ENCODE data around the gene DUSP10.

Gene DUSP10

GRCh38 chr1:221693087-221693486 is 48.8 kb downstream of the DUSP10 start:
- POLR2A ChIA-PET = no interaction called here

DNA sequence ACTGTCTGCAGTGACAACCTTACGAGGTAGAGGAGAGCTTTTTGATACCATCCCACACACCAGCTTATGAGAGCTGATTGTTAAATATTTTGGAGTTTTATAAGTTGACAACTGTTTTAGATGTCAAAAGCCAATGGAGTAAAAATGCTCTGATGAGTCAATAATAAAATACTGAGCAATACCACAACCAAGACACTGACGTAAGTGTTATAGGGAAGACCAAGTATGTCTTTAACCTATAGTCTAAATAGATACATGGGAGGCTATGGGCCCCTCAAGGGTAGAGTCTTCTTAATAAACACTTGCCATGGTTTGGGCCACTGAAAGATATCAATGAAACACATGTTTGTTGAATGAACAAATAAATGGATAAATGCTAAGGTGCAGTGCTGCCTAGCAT is 49.2 kb downstream of the DUSP10 start:
- no peak for DNase-seq (ENCODE audit: low read depth, low spot score)
- H3K4me3 ChIP-seq (ENCODE audit: low read depth, low read length) = no peak overlapping the region
- ChIA-PET POLR2A (no interaction called here), CTCF (no interaction called here)
- TF ChIP-seq, protein P1, sequence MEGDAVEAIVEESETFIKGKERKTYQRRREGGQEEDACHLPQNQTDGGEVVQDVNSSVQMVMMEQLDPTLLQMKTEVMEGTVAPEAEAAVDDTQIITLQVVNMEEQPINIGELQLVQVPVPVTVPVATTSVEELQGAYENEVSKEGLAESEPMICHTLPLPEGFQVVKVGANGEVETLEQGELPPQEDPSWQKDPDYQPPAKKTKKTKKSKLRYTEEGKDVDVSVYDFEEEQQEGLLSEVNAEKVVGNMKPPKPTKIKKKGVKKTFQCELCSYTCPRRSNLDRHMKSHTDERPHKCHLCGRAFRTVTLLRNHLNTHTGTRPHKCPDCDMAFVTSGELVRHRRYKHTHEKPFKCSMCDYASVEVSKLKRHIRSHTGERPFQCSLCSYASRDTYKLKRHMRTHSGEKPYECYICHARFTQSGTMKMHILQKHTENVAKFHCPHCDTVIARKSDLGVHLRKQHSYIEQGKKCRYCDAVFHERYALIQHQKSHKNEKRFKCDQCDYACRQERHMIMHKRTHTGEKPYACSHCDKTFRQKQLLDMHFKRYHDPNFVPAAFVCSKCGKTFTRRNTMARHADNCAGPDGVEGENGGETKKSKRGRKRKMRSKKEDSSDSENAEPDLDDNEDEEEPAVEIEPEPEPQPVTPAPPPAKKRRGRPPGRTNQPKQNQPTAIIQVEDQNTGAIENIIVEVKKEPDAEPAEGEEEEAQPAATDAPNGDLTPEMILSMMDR (IDR thresholded peaks at IDR 0.05; ENCODE audit: insufficient read depth, low read length, missing control alignments) = no peak

More at GRCh38 chr1:221693087-221693486, 48.8 kb downstream of the DUSP10 start:
- TF ChIP-seq, protein P1 (IDR thresholded peaks at IDR 0.05; ENCODE audit: insufficient read depth, low read length, missing control alignments) = no peak
- DNase-seq (ENCODE audit: low read depth, low spot score) = no peak
- H3K4me3 ChIP-seq (ENCODE audit: low read depth, low read length) = no peak overlapping the region
- CTCF ChIA-PET = no interaction called here

DNA sequence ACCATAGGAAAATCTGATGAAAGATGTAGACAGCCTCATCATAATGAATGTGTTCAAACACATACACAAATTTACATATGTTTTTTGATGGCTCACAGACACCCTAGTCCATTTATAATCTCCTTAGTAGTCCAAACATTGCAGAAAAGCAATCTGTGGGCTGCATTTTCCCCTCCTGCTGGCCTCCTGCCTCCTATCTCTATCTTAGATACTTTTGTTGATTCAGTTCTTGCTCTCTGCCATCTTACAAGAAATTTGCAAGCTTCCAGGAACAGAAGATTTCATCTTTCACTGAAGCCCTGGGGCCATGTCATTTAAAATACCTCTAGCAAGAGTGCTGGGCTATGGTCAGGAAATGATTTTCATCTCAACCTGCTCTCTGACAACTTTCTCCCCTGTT is 50.6 kb downstream of the DUSP10 start:
- ChIA-PET POLR2A (no interaction called here), CTCF (interaction anchor here (0.7 to 1.7 kb wide), 3 partner anchors 8 to 148 kb away, joined by 3 to 5 read pairs (median 4); no protein-coding TSS in a partner anchor)
- DNase-seq (ENCODE audit: low read depth, low spot score) = no peak
- H3K4me3 ChIP-seq (ENCODE audit: low read depth, low read length) = no peak overlapping the region
- TF ChIP-seq, protein P1 (IDR thresholded peaks at IDR 0.05; ENCODE audit: insufficient read depth, low read length, missing control alignments) = no peak

DNA sequence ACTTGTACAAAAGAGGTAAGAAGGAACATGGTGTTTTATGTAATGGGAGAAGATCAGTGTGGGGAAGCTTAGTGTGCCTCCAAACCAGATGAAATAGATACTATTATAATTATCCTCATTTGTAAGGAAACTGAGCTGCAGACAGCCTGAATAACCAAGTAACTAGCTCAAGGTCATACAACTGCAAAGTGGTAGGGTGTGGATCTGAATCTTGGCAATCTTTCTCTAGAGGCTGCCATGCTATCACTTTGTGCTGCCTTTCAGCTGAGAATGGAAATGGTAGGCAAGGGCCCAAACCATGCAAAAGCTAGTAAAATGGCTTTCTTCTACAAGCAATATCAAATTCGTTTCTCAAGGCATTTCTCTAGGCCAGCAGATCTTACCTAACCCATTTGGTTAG is 51.0 kb downstream of the DUSP10 start:
- TF ChIP-seq, protein P1 (IDR thresholded peaks at IDR 0.05; ENCODE audit: insufficient read depth, low read length, missing control alignments) = no peak
- no peak overlapping the region for H3K4me3 ChIP-seq (ENCODE audit: low read depth, low read length)
- POLR2A ChIA-PET = no interaction called here
- no peak for DNase-seq (ENCODE audit: low read depth, low spot score)
- CTCF ChIA-PET = interaction anchor here (0.7 to 1.7 kb wide), 3 partner anchors 9 to 147 kb away, joined by 3 to 5 read pairs (median 4); no protein-coding TSS in a partner anchor

GRCh38 chr1:221689138-221689537 is 52.8 kb downstream of the DUSP10 start:
- POLR2A ChIA-PET = no interaction called here
- H3K4me3 ChIP-seq (ENCODE audit: low read depth, low read length) = no peak overlapping the region
- DNase-seq (ENCODE audit: low read depth, low spot score) = no peak
- CTCF ChIA-PET = no interaction called here
- TF ChIP-seq, protein P1 (IDR thresholded peaks at IDR 0.05; ENCODE audit: insufficient read depth, low read length, missing control alignments) = no peak

- no peak for DNase-seq (ENCODE audit: low read depth, low spot score)
- TF ChIP-seq, protein P1 (IDR thresholded peaks at IDR 0.05; ENCODE audit: insufficient read depth, low read length, missing control alignments) = no peak
- H3K4me3 ChIP-seq (ENCODE audit: low read depth, low read length) = no peak overlapping the region
- ChIA-PET CTCF (no interaction called here), POLR2A (no interaction called here)
Measured at GRCh38 chr1:221688488-221688843, 53.4 kb downstream of the DUSP10 start.
